Activated T-helper 1 cell treated with Interleukin-2 at 50 U/mL for 16 hours (primary cell): ENCODE measurements around the gene CYB5R2.

Source experiments
- DNase-seq: peaks from one replicate; pipeline ENCODE4 v3.0.0-alpha.2; 2020; ENCODE audit warnings: low read depth

CYB5R2 gene

DNA sequence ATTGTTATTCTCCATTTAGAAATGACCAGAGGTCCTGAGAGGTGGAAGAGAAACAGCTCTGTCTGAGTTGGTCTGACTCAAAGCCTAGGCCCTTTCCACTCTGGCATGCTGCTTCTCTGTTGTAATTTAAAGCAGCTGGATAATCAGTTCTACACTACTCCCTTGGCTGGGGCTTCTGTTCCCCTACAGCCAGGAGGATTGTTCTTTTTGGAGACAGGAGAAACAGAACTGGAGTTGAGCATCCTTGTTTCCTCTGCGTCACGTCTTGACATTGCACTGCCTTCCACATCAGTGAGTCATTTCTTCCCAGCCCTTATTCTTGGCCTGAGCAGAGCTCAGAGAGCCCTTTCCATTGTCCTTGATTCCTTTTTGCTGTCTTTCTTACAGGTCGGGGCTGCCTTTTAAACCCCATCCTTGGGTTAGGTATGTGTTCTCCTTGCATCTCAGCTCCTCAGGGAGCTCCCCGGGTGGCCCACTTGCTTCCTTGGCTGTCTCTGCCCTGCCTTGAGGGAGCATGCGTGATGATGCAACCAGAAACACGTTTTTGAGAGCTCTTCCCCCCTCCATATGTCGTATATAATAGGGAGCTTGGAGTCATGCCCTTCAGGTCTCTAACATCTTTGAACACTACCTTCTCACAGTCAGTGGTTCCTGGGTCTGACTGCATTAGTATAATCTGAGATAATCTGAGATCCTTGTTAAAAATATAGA, 35.7 kb downstream of the CYB5R2 start:
- no peak for DNase-seq

DNA sequence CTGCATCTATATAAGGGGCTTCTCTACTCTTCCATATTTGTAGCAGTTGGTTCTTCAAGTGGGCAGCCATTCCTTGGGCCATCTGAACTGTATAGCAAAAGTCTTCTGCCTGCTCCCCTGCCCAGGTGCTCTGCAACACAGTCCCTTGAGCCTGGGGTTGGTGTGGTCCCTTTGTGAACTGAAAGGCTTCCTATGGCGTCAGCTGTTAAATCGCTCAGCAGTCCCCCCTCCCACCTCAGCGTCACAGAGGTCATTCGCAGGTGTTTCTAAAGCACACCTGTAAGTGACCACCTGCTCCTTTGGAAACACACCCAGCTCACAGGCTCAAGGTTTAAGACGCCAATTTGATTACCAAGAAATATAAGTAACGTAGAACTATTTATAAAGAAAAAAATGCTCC, 37.0 kb downstream of the CYB5R2 start:
- no peak for DNase-seq

DNA sequence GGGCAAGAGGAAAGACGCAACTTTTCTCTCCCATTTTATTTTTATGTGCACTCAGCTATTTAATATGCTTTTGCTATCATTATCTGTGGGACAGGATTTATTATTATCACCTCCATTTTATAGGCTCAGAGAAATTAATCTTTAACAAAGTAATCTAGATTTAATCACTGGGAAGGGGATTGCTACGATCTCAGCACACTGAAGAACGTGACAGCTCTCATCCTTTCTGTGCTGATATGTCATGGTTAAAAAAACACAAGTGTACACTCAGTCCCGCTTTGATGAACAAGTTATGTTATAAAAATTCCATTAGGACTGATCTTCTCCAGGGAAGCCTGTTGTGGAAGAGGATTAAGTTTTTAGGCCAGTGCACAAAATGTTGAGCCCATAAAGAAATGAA, 37.6 kb downstream of the CYB5R2 start:
- no peak for DNase-seq

- DNase-seq = no peak
These were observed 38.2 kb downstream of the CYB5R2 start for GRCh38 chr11:7635137-7635536.

DNA sequence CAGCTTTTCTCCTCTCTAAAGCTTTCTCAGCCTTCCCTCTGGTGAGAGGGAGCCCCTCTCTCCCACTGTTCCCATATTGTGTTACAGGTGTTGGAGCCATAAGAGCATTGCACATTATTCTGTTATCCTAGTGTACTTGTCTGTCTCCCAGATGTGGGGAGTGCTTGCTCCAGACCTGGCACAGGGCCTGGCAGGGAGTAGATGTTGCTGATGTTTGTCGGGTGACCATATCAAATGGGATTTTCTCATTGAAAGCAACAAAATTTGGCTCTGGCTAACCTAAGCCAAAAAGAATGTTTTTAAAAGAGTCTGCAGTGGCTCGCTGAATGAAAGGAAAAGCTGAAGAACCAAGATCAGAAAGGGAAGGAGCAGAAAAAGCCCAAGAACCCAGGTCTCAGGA, 41.1 kb downstream of the CYB5R2 start:
- DNase-seq = no peak

DNA sequence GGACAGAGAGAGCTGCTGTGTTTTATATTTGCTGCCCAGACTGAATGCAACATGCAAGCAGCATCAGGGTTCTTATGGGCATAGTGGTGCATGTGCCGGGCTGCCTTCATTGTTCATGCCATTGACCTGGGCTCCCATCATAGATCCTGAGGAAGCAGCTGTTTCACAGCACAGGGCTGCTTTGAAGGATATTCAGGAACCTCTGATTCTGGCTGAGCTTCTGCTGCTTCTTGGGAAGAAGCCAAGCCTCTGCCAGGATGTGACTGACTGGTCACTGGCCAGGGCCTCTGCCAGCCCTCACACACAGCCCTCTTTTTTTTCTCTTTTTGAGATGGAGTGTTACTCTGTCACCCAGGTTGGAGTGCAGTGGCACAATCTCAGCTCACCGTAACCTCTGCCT, 43.3 kb downstream of the CYB5R2 start:
- no peak for DNase-seq

DNA sequence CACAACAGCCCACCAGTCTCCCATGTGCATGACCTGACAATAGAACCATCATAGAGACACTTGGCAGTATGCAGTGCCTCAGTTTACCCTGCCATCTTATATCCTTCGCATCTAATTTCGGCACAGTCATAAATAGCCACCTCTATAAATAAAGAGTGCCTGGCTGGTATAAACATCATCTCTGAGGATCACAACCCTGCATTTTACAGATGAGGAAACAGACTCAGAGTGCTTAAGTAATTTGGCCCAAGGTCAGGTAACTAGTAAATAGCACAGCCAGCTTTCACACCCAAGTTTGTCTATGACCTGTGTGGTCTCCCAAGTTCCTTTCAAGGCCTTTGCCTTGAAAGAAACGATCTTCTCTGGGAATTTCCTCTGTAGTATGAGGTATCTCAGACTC, 44.6 kb downstream of the CYB5R2 start:
- no peak for DNase-seq

GRCh38 chr11:7622721-7623120, 50.6 kb downstream of the CYB5R2 start:
- no peak for DNase-seq

GRCh38 chr11:7621554-7621953, 51.7 kb downstream of the CYB5R2 start:
- no peak for DNase-seq

DNA sequence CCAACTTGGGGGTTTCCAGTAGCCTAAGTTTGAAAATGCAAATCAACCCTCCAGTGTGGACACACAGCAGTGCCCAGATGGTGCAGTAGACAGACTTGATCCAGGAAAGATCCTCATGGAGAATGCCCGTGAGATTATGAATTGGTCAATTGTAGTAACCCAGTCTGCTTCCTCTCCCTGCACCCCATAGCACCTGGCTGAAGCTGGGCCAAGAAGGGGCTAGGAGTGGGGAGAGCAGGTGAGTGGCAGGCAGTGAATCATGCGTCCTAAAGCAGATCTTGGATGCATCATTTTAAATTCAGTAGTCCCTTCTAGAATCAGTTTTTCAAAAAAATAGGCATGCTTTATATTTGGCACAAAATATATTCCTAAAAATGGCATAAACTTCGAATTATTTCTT, 52.2 kb downstream of the CYB5R2 start:
- DNase-seq = no peak

DNA sequence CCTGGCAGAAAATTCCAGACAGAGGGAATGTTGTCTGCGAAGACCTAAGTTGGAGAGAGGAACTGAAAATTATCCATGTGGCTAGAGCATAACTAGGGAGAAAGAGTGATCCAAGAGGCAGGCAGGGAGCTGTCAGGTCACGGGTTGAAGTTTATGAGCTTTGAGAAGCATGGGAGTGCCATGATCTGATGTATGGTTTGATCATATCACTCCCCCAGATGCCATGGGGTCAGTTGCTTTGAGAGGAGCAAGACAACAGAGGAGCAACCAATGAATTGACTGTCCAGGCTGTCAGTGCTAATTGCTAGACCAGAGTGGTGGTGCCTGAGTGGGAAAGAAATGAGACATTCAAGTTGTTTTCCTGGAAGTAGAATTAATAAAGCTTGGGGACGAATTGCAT, 54.0 kb downstream of the CYB5R2 start:
- no peak for DNase-seq

DNA sequence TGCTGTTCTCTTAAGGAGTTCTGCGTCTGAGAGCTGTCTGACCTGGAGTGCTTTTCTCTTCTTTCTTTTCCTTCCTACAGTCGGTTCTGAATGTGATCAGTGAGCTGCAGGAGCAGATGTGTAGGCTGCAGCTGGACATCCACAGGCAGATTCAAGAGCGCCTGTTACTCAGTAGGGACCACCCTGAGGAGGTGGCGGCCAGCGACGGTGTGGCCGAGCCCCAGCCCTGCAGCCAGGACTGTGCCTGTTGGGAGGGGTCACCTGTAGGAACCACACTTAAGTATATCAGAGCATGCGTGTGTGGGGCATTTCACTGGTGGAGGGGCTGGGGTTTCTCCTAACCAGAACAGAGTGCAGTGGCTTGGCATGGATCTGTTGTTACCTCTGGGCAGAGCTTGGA, 56.3 kb downstream of the CYB5R2 start:
- no peak for DNase-seq
